Activated CD8-positive, alpha-beta memory T cell treated with anti-CD3 and anti-CD28 coated beads for 1 hour (primary cell): ENCODE data around the gene CLSTN1.
"Not testable (repeated sequence)": the region's sequence is repeated elsewhere in the genome, so short reads cannot be mapped to it uniquely, and the experiment has no call there.

Experiments
- DNase-seq, 2 donors: peaks; one replicate each; pipeline ENCODE4 v3.0.0-alpha.2; 2020; ENCODE audit warnings: low read depth in 1 of 2; ENCODE audit errors: extremely low read depth in 1 of 2

The CLSTN1 gene

GRCh38 chr1:9801909-9802308 lies 21.9 kb downstream of the CLSTN1 start:
- DNase-seq: no peak

- no peak for DNase-seq
These were observed 25.3 kb downstream of the CLSTN1 start for GRCh38 chr1:9798236-9799130.

- no peak for DNase-seq
These were observed 26.7 kb downstream of the CLSTN1 start for GRCh38 chr1:9797049-9797448.

GRCh38 chr1:9794081-9794480 lies 29.7 kb downstream of the CLSTN1 start:
- no peak for DNase-seq

GRCh38 chr1:9793291-9793690 lies 30.5 kb downstream of the CLSTN1 start:
- DNase-seq: no peak

- DNase-seq: no peak
These were observed 31.4 kb downstream of the CLSTN1 start for GRCh38 chr1:9792156-9793042.

- not testable (repeated sequence) for DNase-seq
These were observed 34.1 kb downstream of the CLSTN1 start for GRCh38 chr1:9789700-9790099.

GRCh38 chr1:9787702-9788101 lies 36.1 kb downstream of the CLSTN1 start:
- no peak for DNase-seq

GRCh38 chr1:9785406-9785805 lies 38.4 kb downstream of the CLSTN1 start:
- DNase-seq: no peak

GRCh38 chr1:9784508-9785133 lies 39.1 kb downstream of the CLSTN1 start:
- peak; percentile 23 to 32 for DNase-seq

GRCh38 chr1:9782897-9783296 lies 40.9 kb downstream of the CLSTN1 start:
- DNase-seq: no peak

- DNase-seq: no peak
These were observed 41.5 kb downstream of the CLSTN1 start for GRCh38 chr1:9782116-9782751.

GRCh38 chr1:9780554-9781110 lies 43.1 kb downstream of the CLSTN1 start:
- no peak for DNase-seq

GRCh38 chr1:9778905-9779304 lies 44.9 kb downstream of the CLSTN1 start:
- DNase-seq: no peak

GRCh38 chr1:9776685-9777084 lies 47.1 kb downstream of the CLSTN1 start:
- DNase-seq: no peak

- no peak for DNase-seq
These were observed 48.8 kb downstream of the CLSTN1 start for GRCh38 chr1:9774712-9775679.

GRCh38 chr1:9770298-9770697 lies 53.5 kb downstream of the CLSTN1 start:
- no peak for DNase-seq

- no peak for DNase-seq
These were observed 54.8 kb downstream of the CLSTN1 start for GRCh38 chr1:9768983-9769382.

GRCh38 chr1:9767964-9768668 lies 55.6 kb downstream of the CLSTN1 start:
- no peak for DNase-seq
